ENCODE measurements around the gene IFI30.
"Not testable (repeated sequence)": the region's sequence is repeated elsewhere in the genome, so short reads cannot be mapped to it uniquely, and the experiment has no call there.

IFI30 gene

GRCh38 chr19:18202397-18202777, 28.8 kb downstream of the IFI30 start:
- no peak for DNase-seq (ENCODE audit: extremely low read depth in 1 of 2, low read depth in 1 of 2)

DNA sequence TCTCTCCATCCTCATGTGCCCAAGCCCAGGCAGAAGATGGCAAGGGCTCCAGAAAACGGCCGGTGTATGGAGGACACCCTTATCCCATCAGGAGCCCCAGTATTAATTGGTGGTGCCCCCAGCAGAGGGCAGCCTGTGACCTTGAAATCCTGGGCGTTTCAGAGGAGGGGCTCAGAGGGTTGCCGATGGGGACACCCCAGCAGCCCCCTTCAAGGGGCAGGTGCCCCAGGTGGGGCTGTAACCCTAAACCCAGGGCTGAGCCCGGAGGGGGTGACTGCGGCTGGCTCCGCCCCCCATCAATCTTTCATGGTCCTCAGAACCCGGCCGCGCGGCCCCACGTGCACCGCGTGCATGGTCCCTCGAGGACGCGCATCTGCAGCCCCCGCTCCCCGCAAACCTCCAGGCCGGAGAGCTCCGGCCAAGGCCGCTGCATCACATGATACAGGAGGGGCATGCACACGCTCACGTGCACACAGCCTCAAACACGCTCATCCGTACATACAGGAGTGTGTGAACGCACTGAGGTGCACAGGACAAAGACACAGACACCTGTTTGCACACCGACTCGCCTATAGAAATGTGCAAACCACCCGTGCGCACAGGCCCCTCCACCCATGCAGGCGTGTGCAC, 29.3 kb downstream of the IFI30 start:
- DNase-seq (ENCODE audit: extremely low read depth in 1 of 2, low read depth in 1 of 2), result no peak

GRCh38 chr19:18203408-18203862, 29.8 kb downstream of the IFI30 start:
- DNase-seq (ENCODE audit: extremely low read depth in 1 of 2, low read depth in 1 of 2), result no peak

DNA sequence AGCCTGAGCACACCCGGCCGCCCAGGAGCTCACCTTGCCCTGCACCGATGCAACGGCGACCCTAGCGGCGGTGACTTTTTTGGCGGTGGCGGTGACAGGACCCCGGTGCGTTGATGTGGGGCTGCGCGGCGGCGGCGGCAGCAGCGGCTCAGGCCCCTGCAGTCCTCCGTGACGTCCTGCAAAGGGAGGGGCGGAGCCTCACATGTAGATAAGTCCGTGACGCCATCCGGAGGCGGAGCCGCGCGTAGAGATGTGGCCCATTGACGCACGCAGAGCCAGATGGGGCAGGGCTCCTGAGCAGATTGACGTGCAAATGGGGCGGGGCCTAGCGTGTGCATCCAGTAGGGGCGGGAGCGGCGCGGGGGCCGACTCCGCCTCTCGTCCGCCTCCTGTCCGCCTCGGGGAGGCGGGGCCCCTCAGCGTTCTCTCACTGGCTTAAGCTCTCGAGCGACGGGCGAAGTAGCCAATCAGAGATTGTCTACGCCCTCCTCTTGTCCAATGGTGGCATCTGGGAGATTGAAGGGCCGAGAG, 30.3 kb downstream of the IFI30 start, which contains the start of gene RAB3A:
RAB3A (minus strand) TSS at position 180 of the 531 bp plus-strand sequence. CDS start 1,302 bp downstream, outside the sequence.
- DNase-seq (ENCODE audit: extremely low read depth in 1 of 2, low read depth in 1 of 2), result peak; percentile 99 to 100

DNA sequence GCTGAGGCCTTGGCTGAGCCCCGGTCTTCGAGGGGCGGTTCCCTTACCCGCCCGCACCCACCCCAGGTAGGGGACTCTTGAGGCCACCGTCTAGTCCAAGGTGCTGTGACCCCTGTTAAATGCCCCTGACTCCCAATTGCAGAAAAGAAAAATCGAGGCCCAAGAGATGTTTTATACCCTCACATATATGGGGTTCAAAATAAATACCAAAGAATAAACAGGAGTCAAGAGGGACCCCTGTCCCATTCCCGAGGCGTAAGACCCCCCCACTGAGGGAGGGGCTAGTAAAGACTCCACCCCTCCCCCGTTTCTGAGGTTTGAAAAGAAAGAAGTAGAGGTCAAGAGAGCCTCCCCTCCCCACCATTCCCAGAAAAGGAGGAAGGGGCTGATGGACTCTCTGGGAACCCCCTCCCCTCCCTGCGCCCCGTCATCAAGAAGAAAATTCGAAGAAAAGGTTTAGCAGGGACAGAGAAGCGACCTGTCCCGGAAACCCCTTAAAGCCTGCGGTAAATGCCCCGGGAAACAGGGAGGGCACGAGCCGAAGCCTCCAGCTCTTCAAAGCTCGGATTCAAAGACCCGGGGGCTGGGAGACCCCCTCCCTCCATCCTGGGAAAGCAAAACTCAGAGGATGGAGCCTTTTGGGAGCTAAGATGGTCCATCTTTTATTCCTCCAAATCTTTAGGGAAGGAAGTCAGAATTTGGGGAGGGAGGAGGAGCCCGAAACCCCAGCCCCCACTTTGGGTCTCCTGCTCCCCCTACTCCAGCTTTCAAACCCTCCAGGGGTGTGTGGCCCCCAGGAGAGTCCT, 31.0 kb downstream of the IFI30 start:
- DNase-seq (ENCODE audit: extremely low read depth in 1 of 2, low read depth in 1 of 2), result no peak

GRCh38 chr19:18205200-18205892, 31.7 kb downstream of the IFI30 start:
- no peak for DNase-seq (ENCODE audit: extremely low read depth in 1 of 2, low read depth in 1 of 2)

DNA sequence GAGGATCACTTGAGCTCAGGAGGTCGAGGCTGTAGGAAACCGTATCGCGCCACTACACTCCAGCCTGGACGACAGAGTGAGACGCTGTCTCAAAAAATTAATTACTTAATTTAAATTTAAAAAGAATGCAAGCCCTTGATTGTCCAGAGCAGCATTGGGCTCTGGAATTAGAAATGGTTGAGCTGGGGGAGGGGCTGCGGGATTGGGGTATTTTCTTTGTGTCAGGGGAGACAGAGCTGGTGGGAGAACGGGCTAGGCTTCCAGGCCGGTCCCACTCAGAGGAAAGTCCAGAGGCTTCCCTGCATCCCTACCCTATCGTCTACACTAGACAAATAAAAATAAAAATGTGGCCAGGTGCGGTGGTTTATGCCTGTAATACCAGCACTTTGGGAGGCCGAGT, 32.4 kb downstream of the IFI30 start:
- no peak for DNase-seq (ENCODE audit: extremely low read depth in 1 of 2, low read depth in 1 of 2)

DNA sequence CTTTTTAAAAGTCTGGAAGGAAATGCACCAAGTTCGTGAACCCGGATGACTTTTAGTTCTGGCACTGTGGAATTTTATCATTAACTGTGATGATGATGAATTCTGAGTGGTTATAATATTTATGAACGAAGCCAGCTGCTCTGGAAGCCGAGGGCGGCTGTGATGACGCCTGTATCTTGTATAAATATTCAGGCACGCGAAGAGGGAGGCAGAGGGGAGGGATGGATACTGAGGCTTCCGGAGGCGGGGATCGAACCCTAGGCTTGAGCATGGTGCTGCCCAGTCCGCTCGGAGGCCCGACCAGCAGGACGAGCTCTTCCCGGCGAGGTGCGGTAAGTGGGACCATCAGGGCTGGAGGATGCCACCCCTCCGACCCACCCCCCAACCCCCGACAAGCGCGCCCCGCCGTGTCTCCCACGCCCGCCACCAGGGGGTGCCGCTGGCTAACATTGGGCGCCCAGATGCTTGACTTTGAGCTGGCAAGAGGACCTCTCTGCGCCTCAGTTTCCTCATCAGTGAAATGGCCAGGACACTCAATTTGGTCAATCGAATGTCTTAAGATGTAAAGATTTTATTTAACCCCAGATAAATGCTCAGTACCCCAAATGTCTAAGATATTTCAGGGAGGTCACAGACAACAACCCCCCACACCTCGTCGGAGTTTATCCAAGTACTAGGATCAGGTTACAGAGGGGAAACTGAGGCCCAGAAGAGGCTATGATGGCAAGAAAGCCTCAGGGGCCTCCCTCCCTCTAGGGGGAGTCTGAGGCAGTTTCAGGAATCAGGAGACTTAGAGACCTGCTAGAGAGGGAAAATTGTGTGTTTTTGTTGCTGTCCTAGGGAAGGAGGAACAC, 34.7 kb downstream of the IFI30 start:
- no peak for DNase-seq (ENCODE audit: extremely low read depth in 1 of 2, low read depth in 1 of 2)

GRCh38 chr19:18209912-18210311, 36.3 kb downstream of the IFI30 start:
- not testable (repeated sequence) for DNase-seq (ENCODE audit: extremely low read depth in 1 of 2, low read depth in 1 of 2)

GRCh38 chr19:18211683-18212082, 38.1 kb downstream of the IFI30 start:
- no peak for DNase-seq (ENCODE audit: extremely low read depth in 1 of 2, low read depth in 1 of 2)

- DNase-seq (ENCODE audit: extremely low read depth in 1 of 2, low read depth in 1 of 2), result no peak
Observed at GRCh38 chr19:18214779-18215433, 41.3 kb downstream of the IFI30 start.

- no peak for DNase-seq (ENCODE audit: extremely low read depth in 1 of 2, low read depth in 1 of 2)
Observed at GRCh38 chr19:18216789-18217188, 43.2 kb downstream of the IFI30 start.

DNA sequence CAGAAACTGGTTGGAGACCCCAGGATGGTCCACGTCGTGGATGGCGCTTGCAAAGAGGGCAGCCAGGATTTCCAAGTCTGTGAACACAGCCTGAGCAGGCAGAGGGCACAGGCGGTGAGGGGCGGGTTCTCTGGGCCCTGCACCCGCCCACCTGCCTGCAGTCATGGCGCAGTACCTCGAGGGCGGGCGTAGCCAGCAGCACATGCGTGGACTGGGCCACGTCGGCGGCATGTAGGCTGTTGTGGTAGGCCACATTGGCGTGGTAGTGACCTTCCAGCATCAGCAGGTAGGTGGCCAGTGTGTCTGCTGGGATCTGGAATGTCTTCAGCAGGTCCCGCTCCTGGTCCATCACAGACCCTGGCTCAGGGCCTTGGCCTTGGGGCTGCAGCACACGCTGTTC, 44.5 kb downstream of the IFI30 start:
- no peak for DNase-seq (ENCODE audit: extremely low read depth in 1 of 2, low read depth in 1 of 2)

DNA sequence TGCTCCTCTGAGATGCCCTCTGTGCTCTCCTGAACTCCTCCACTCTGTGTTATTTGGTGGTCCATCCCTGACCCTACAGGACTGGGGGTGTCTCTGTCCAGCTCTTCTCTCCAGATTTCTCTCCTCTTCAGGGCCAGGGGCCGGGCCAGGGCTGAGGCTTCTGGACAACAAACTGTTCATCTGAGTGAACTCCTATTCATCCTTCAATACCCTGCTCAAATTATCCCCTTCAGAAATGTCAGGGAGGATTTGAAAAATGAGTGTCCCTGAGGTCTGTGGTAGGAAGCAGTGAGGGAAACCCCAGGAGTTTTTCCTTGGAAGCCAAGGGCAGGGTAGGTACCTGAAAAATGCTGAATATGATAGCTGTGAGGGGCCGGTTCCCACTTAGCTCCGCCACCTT, 45.0 kb downstream of the IFI30 start:
- DNase-seq (ENCODE audit: extremely low read depth in 1 of 2, low read depth in 1 of 2), result no peak

DNA sequence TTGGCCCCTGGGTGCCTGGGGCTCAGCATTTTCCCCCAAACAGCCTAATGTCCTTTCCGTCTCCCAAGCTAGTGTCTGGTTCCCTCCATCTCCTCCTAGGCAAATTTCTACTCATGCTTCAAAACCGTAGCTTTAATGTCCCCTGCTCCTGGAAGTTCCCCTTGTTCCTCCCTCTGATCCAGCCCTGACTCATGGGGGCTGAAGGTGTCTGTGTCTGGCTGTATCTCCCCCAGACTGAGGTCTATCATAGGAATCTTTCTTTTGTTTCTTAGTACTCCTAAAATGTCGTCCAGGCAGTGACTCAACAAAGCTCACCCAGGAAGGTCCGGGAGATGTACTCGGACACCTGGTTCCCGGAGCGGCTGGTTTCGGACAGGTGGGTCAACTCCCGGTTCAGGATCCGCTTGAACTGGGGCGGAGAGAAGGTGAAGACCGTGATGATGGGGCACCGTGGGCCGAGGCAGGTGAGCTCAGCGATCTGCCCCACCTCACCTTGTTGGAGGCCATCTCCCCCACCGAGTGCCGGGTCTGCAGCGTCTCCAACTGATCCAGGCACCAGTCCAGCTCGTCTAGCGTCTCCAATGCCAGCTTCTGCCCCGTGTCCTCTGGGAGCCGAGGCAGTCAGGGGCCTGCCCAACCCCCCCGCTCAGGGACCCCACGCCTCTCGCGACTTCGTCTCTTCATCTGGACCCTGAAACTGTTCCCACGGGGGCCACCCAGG, 46.5 kb downstream of the IFI30 start:
- DNase-seq (ENCODE audit: extremely low read depth in 1 of 2, low read depth in 1 of 2), result no peak

- no peak for DNase-seq (ENCODE audit: extremely low read depth in 1 of 2, low read depth in 1 of 2)
Observed at GRCh38 chr19:18220632-18221275, 47.1 kb downstream of the IFI30 start.

DNA sequence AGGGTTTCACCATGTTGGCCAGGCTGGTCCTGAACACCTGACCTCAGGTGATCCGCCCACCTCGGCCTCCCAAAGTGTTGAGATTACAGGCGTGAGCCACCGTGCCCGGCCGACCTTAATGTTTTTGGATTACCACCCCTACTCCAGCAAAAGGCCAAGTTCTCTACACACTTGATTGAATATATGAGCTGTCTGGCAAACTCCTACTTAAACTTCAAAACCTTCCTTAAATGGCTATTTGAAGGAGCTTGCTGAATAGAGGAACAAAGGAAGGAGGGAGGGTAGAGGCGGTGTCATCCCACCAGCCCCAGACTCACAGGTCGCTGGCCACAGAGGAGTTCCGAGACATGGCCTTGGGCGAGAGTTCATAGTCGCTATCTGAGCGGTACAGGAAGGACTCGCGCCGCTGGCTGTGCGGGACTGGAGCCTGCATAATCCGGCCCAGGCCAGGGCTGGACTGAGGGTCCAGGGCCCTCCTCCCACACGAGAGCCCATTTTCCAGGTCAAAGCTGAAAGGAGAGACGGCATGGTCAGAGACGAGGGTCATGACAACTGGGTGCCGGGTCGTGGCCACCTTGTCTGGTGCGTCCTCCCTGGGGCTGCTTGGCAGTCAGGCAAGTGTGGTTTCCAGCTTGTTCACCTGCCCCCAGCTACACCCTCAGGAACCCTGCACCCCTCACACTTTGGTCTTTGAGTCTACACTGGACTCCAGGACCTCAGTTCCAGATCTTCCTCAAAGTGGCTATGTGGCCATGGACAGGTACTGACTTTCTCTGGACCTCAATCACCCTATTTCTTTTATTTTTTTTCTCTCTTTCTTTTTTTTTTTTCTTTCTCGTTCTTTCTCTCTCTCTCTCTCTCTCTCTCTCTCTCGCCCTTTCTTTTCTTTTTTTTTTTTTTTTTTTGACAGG, 48.5 kb downstream of the IFI30 start:
- no peak for DNase-seq (ENCODE audit: extremely low read depth in 1 of 2, low read depth in 1 of 2)

All from stimulated activated CD8-positive, alpha-beta memory T cell treated with anti-CD3 and anti-CD28 coated beads, Interleukin-7, amount 100 ng/mL, for 48 hours (primary cell).